Fibroblast of lung (primary cell): ENCODE measurements around the gene LPIN2.

Experiments
- EZH2 ChIP-seq: IDR thresholded peaks from 2 replicates; pipeline ENCODE4 v1.5.1; 2012; ENCODE audit warnings: low read length, control low read depth, mild to moderate bottlenecking; ENCODE audit errors: missing control alignments
- TF ChIP-seq, protein P1 (sequence below), 2 donors: IDR thresholded peaks in 1 of 2; conservative IDR thresholded peaks in 1 of 2; 1 replicate in 1 of 2; 2 replicates in 1 of 2; pipeline ENCODE4 v1.5.1; 2011 to 2012; ENCODE audit warnings: low read length in 2 of 2, control low read depth in 1 of 2, inconsistent platforms in 1 of 2, low read depth in 1 of 2, mild to moderate bottlenecking in 1 of 2

- TF ChIP-seq, protein P1, sequence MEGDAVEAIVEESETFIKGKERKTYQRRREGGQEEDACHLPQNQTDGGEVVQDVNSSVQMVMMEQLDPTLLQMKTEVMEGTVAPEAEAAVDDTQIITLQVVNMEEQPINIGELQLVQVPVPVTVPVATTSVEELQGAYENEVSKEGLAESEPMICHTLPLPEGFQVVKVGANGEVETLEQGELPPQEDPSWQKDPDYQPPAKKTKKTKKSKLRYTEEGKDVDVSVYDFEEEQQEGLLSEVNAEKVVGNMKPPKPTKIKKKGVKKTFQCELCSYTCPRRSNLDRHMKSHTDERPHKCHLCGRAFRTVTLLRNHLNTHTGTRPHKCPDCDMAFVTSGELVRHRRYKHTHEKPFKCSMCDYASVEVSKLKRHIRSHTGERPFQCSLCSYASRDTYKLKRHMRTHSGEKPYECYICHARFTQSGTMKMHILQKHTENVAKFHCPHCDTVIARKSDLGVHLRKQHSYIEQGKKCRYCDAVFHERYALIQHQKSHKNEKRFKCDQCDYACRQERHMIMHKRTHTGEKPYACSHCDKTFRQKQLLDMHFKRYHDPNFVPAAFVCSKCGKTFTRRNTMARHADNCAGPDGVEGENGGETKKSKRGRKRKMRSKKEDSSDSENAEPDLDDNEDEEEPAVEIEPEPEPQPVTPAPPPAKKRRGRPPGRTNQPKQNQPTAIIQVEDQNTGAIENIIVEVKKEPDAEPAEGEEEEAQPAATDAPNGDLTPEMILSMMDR (conservative IDR thresholded peaks at IDR 0.05 in 1 of 2, IDR thresholded peaks at IDR 0.05 in 1 of 2; ENCODE audit: low read depth in 1 of 2, low read length in 2 of 2), result no peak
- TF ChIP-seq EZH2, result no peak
These were observed 35.2 kb upstream of the LPIN2 start for GRCh38 chr18:3048121-3048520.
